Spleen (tissue), 11 donors: Measurements from ENCODE around the gene LRRC4C. TPM values are rescaled to one million over a fixed set of nuclear protein-coding genes. Genes with fewer than 3 reads are reported as not detected.

Experiments used
- DNase-seq: peaks from one replicate; pipeline ENCODE4 v3.0.0-alpha.2; 2020
- H3K27ac ChIP-seq, 8 donors: fragments of 200-600 bp; sonication (generic) in 7 of 8; 1 replicate in 4 of 8; 2 replicates in 4 of 8; pipeline versions ENCODE4 v1.5.0 to v1.8.0; 2016 to 2021; ENCODE audit warnings: inconsistent platforms in 4 of 8, mild to moderate bottlenecking in 4 of 8, moderate library complexity in 1 of 8
- H3K27me3 ChIP-seq, 7 donors: fragments of 200-600 bp; sonication (generic) in 6 of 7; replicated peaks in 1 of 7; 1 replicate in 4 of 7; 2 replicates in 3 of 7; pipeline versions ENCODE4 v1.5.0 to v1.8.0; 2016 to 2021; ENCODE audit warnings: inconsistent platforms in 3 of 7, mild to moderate bottlenecking in 1 of 7
- H3K36me3 ChIP-seq, 6 donors: fragments of 200-600 bp; sonication (generic) in 5 of 6; 1 replicate in 4 of 6; 2 replicates in 2 of 6; pipeline versions ENCODE4 v1.5.0 to v1.8.0; 2016 to 2021; ENCODE audit warnings: inconsistent platforms in 2 of 6
- H3K4me1 ChIP-seq, 6 donors: fragments of 200-600 bp; sonication (generic) in 5 of 6; 1 replicate in 3 of 6; 2 replicates in 3 of 6; pipeline versions ENCODE4 v1.5.0 to v1.8.0; 2016 to 2021; ENCODE audit warnings: inconsistent platforms in 3 of 6
- H3K4me3 ChIP-seq, 8 donors: fragments of 200-600 bp; sonication (generic) in 7 of 8; 1 replicate in 4 of 8; 2 replicates in 4 of 8; pipeline versions ENCODE4 v1.5.0 to v1.8.0; 2016 to 2021; ENCODE audit warnings: inconsistent platforms in 4 of 8, mild to moderate bottlenecking in 4 of 8, moderate library complexity in 2 of 8
- H3K9me3 ChIP-seq, 8 donors: fragments of 200-600 bp; sonication (generic) in 7 of 8; 1 replicate in 4 of 8; 2 replicates in 4 of 8; pipeline versions ENCODE4 v1.5.0 to v1.8.0; 2016 to 2021; ENCODE audit warnings: inconsistent platforms in 4 of 8
- POLR2A ChIP-seq, 3 donors: fragments of 450-650 bp; IDR thresholded peaks; one replicate each; pipeline ENCODE4 v1.5.1; 2017; ENCODE audit warnings: antibody characterized with exemption in 3 of 3, mild to moderate bottlenecking in 1 of 3
- POLR2AphosphoS5 ChIP-seq, 3 donors: sonication (generic); formaldehyde crosslinking; IDR thresholded peaks; one replicate each; pipeline ENCODE4 v1.5.1; 2017; ENCODE audit warnings: antibody characterized with exemption in 3 of 3
- whole genome bisulfite sequencing, 5 donors: extraction: QIAGEN DNeasy Blood & Tissue Kit in 3 of 5; methylation state at CpG; one replicate each; pipeline versions ENCODE4 v1.1.5 to v1.1.7; 2013 to 2018; 5-methylcytosine and 5-hydroxymethylcytosine counted together
- intact Hi-C: fragments of 100-400 bp; cut with DNase I; formaldehyde crosslinking; loops from one replicate; pipeline ENCODE4 v1.15.0; 2023; ENCODE audit warnings: low total_unique reads
- polyA plus RNA-seq, 3 donors: library from polyadenylated mRNA; stranded (reverse); fragments of 200-250 nt; gene quantifications; one replicate each; pipeline ENCODE4 v1.2.1, GENCODE V29; 2013
- total RNA-seq, 7 donors: library from RNA; depleted of rRNA in 3 of 7; stranded (reverse); fragments of >200 nt in 3 of 7; fragmentation: NEBNext Ultra II Directional in 4 of 7; extraction: Animal tissue kit (Norgen Biotek cat#: 25700) in 4 of 7; gene quantifications; one replicate each; pipeline versions ENCODE4 v1.1.0 to v1.2.1, GENCODE V29; 2016 to 2021
- TF ChIP-seq, protein P1 (sequence below), 11 experiments: fragments of 200-600 bp in 7 of 11; fragments of 450-650 bp in 4 of 11; sonication (generic) in 4 of 11; IDR thresholded peaks in 8 of 11; conservative IDR thresholded peaks in 3 of 11; 1 replicate in 7 of 11; 2 replicates in 4 of 11; pipeline versions ENCODE4 v1.4.0 to v1.8.0; 2016 to 2021; ENCODE audit warnings: antibody characterized with exemption in 11 of 11, inconsistent platforms in 4 of 11, mild to moderate bottlenecking in 1 of 11
- donor health status: healthy with polysubstance abuse.
- donor health status: DM: no; HTN: no; CAD: no; lungs with moderate emphysema.
- donor health status: DM: no; HTN: no; CAD: no.
- donor health status: Bipolar disorder and iron deficiency.
- donor health status: healthy.
- donor health status: DM: no; HTN: no; CAD: no.
- donor health status: DM: yes; HTN: yes; CAD: no.

The LRRC4C gene
- total and polyA plus RNA-seq, 10 donors: 0.15 to 8.9 (median 1.9) TPM

DNA sequence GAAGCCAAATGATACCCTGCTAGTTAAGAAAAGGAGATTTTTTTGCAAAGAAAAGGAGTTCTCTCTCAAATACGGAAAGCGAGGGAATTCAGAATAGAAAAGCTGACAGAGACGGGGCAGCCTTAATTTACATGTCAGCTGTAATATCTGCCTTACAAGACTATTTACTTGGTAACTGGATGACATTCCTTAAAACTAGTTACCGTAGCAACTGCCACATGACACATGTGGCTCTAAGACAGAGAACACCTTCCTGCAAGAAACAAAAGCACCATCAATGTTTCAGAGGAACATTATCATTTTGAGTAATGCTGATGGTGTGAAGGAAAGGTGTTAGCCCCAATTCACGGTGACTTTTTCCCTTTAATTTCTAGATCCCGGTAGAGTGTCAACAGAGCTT, 222.1 kb downstream of the LRRC4C start:
- Histone ChIP-seq H3K4me1 (no peaks in the 10 kb centered on the region), H3K27ac (no peak overlapping the region), H3K4me3 (no peak overlapping the region), H3K36me3 (no peaks in the 10 kb centered on the region), H3K9me3 (no peaks in the 10 kb centered on the region), H3K27me3 (no peaks in the 10 kb centered on the region)
- intact Hi-C loops: no loop called here
- no peak for DNase-seq
- 48 to 56% (median 52%) methylated on average over 6 of the region's 6 CpGs for WGBS, 5 donors
- TF ChIP-seq, protein P1, sequence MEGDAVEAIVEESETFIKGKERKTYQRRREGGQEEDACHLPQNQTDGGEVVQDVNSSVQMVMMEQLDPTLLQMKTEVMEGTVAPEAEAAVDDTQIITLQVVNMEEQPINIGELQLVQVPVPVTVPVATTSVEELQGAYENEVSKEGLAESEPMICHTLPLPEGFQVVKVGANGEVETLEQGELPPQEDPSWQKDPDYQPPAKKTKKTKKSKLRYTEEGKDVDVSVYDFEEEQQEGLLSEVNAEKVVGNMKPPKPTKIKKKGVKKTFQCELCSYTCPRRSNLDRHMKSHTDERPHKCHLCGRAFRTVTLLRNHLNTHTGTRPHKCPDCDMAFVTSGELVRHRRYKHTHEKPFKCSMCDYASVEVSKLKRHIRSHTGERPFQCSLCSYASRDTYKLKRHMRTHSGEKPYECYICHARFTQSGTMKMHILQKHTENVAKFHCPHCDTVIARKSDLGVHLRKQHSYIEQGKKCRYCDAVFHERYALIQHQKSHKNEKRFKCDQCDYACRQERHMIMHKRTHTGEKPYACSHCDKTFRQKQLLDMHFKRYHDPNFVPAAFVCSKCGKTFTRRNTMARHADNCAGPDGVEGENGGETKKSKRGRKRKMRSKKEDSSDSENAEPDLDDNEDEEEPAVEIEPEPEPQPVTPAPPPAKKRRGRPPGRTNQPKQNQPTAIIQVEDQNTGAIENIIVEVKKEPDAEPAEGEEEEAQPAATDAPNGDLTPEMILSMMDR (IDR thresholded peaks at IDR 0.05 in 8 of 11, conservative IDR thresholded peaks at IDR 0.05 in 3 of 11): no peak
- no peak for TF ChIP-seq POLR2A (IDR thresholded peaks at IDR 0.05)
- TF ChIP-seq POLR2AphosphoS5 (IDR thresholded peaks at IDR 0.05): no peak

DNA sequence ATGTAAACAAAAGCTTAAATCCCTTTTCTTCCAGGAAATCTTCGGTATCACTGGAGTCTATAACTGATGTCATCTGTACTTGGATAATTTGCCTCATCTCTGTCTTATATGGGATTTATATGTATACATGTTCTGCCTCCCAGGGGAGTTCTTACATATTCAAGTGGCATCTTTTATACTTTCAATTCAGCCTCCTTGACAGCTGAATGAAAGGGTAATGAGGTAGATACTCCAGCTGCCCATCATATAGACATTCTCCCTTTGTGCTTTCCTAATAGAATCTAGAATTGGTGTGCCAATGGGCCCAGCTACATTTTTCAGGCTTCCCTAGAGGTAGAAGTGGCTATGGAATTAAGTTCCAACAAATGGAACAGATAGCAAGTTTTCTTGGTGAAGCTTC, 223.8 kb downstream of the LRRC4C start:
- no peak for DNase-seq
- 80 to 88% (median 85%) methylated on average over 1 of the region's 1 CpG for WGBS, 5 donors
- no peaks in the 10 kb centered on the region for H3K36me3 ChIP-seq
- no peaks in the 10 kb centered on the region for H3K27me3 ChIP-seq
- intact Hi-C loops: no loop called here
- H3K4me1 ChIP-seq: no peaks in the 10 kb centered on the region
- no peak overlapping the region for H3K4me3 ChIP-seq
- no peak overlapping the region for H3K27ac ChIP-seq
- TF ChIP-seq POLR2AphosphoS5 (IDR thresholded peaks at IDR 0.05) (no peak), POLR2A (IDR thresholded peaks at IDR 0.05) (no peak)
- TF ChIP-seq, protein P1 (IDR thresholded peaks at IDR 0.05 in 8 of 11, conservative IDR thresholded peaks at IDR 0.05 in 3 of 11): no peak
- H3K9me3 ChIP-seq: no peaks in the 10 kb centered on the region

DNA sequence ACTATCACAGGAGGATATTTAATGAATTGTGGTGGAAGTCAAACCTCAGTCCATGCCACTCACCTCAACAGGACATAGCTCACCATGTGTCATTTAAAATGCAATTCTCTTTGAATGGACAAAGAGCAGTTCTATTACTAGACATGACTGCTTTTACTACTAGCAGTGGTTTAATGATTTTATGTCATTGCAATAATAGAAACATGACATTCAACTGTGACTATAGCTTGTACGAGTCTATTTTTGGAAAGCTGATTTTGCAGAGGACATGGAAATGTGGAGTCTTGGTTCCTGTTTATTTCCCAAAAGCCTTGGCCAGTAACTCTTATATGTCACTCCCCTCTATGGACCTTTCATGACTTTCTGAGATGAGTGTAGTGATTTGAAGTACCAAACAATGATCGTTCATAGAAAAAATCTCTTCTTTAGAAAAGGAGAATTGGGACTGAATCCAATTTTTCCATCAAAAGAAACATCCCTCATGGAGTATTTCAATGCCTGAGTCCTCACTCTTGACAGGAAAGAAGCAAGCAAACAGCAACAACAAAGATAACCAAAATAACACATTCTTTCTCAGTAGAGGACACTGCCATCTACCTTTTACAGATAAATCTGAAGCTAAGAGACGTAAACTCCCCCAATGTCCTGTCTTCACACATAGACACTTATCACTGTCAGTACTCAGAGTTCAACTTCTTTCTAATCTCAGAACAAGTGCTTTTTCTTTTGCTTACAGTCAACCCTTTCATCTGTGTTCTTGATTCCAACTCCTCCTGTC, 233.4 kb downstream of the LRRC4C start:
- Histone ChIP-seq H3K36me3 (no peaks in the 10 kb centered on the region), H3K4me1 (peaks cover 0 to 4% (median 0%) of the 10 kb centered on the region in 6 donors), H3K27me3 (no peaks in the 10 kb centered on the region), H3K4me3 (no peak overlapping the region), H3K27ac (no peak overlapping the region), H3K9me3 (peaks cover 0 to 4% (median 0%) of the 10 kb centered on the region in 8 donors)
- TF ChIP-seq, protein P1 (IDR thresholded peaks at IDR 0.05 in 8 of 11, conservative IDR thresholded peaks at IDR 0.05 in 3 of 11): no peak
- no peak for TF ChIP-seq POLR2A (IDR thresholded peaks at IDR 0.05)
- TF ChIP-seq POLR2AphosphoS5 (IDR thresholded peaks at IDR 0.05): no peak
- intact Hi-C loops: no loop called here
- no peak for DNase-seq
- 57 to 69% (median 62%) methylated on average over 3 of the region's 3 CpGs for WGBS, 5 donors

DNA sequence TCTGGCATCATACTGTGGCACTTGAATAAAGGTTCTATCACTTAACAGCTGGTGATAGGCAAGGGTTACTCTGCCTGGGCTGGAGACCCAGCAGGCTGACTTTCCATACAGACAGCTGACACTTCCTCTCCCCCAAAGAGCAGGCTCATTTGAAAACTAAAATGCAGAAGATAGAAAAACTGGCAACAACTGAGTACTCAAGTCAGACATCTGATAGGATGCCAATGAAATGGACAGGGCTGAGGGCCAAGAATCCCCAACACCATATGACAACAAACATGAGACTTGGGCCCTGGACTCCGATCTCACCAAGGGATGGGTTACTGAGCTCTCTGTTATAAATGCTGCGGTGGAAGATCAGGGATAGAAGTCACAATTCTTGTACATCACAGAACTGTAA, 237.2 kb downstream of the LRRC4C start:
- intact Hi-C loops: no loop called here
- DNase-seq: no peak
- Histone ChIP-seq H3K4me3 (no peak overlapping the region), H3K36me3 (no peaks in the 10 kb centered on the region), H3K27ac (no peak overlapping the region), H3K4me1 (peaks cover 0 to 4% (median 0%) of the 10 kb centered on the region in 6 donors), H3K9me3 (peaks cover 0 to 4% (median 0%) of the 10 kb centered on the region in 8 donors), H3K27me3 (no peaks in the 10 kb centered on the region)
- TF ChIP-seq POLR2A (IDR thresholded peaks at IDR 0.05): no peak
- TF ChIP-seq, protein P1 (IDR thresholded peaks at IDR 0.05 in 8 of 11, conservative IDR thresholded peaks at IDR 0.05 in 3 of 11): no peak
- no peak for TF ChIP-seq POLR2AphosphoS5 (IDR thresholded peaks at IDR 0.05)
- 78 to 88% (median 83%) methylated on average over 2 of the region's 2 CpGs for WGBS, 5 donors
